Effector memory CD8-positive, alpha-beta T cell (primary cell): ENCODE measurements around the gene TEX35.

Source experiments
- ATAC-seq: fragments of 150-1000 bp; cut with Tn5 transposase; replicated peaks from 2 replicates; pipeline ENCODE4 v1.10.0; 2021; ENCODE audit warnings: mild to moderate bottlenecking, moderate library complexity
- DNase-seq, 3 experiments: peaks; one replicate each; pipeline ENCODE4 v3.0.0; 2021
- H3K27ac Mint-ChIP-seq, 2 donors: one replicate each; pipeline ENCODE4 v1.8.0; 2022; ENCODE audit warnings: mild to moderate bottlenecking in 2 of 2, mixed read lengths in 2 of 2, moderate library complexity in 2 of 2
- H3K27me3 Mint-ChIP-seq, 2 donors: one replicate each; pipeline ENCODE4 v1.8.0; 2022; ENCODE audit warnings: mixed read lengths in 2 of 2
- H3K36me3 Mint-ChIP-seq: one replicate; pipeline ENCODE4 v1.8.0; 2022; ENCODE audit warnings: mild to moderate bottlenecking, moderate library complexity, mixed read lengths; ENCODE audit not compliant: insufficient read depth
- H3K4me1 Mint-ChIP-seq, 2 donors: one replicate each; pipeline ENCODE4 v1.8.0; 2022; ENCODE audit warnings: low read depth in 2 of 2, mixed read lengths in 2 of 2
- H3K4me3 Mint-ChIP-seq, 2 donors: one replicate each; pipeline ENCODE4 v1.8.0; 2022; ENCODE audit warnings: mild to moderate bottlenecking in 2 of 2, mixed read lengths in 2 of 2, moderate library complexity in 2 of 2
- H3K9me3 Mint-ChIP-seq, 2 donors: one replicate each; pipeline ENCODE4 v1.8.0; 2022; ENCODE audit warnings: mixed read lengths in 2 of 2

Gene TEX35

GRCh38 chr1:178513278-178513983, 522 bp downstream of the TEX35 start:
- Mint-ChIP-seq H3K36me3 (no peaks in the 10 kb centered on the region), H3K4me3 (no peak overlapping the region), H3K4me1 (no peaks in the 10 kb centered on the region), H3K27ac (no peak overlapping the region), H3K27me3 (peaks cover 15 to 30% of the 10 kb centered on the region in 2 donors), H3K9me3 (no peaks in the 10 kb centered on the region)
- ATAC-seq (no peak), DNase-seq (no peak)

- Mint-ChIP-seq H3K27ac (no peak overlapping the region), H3K4me1 (no peaks in the 10 kb centered on the region), H3K9me3 (no peaks in the 10 kb centered on the region), H3K4me3 (no peak overlapping the region), H3K36me3 (no peaks in the 10 kb centered on the region), H3K27me3 (peaks cover 15 to 30% of the 10 kb centered on the region in 2 donors)
- DNase-seq, result no peak
- no peak for ATAC-seq
These were observed 3.2 kb downstream of the TEX35 start for GRCh38 chr1:178516110-178516509.

- H3K27me3 Mint-ChIP-seq, result peaks cover 6 to 7% of the 10 kb centered on the region in 2 donors
- no peaks in the 10 kb centered on the region for H3K9me3 Mint-ChIP-seq
These were observed 6.0 kb downstream of the TEX35 start for GRCh38 chr1:178518894-178519293.

GRCh38 chr1:178520803-178521202, 7.9 kb downstream of the TEX35 start:
- H3K36me3 Mint-ChIP-seq, result no peaks in the 10 kb centered on the region
- no peak overlapping the region for H3K4me3 Mint-ChIP-seq
- H3K27me3 Mint-ChIP-seq, result peaks cover 0 to 2% of the 10 kb centered on the region in 2 donors
- no peaks in the 10 kb centered on the region for H3K4me1 Mint-ChIP-seq
- DNase-seq (no peak), ATAC-seq (no peak)
- no peaks in the 10 kb centered on the region for H3K9me3 Mint-ChIP-seq
- no peak overlapping the region for H3K27ac Mint-ChIP-seq

More at GRCh38 chr1:178518894-178519293, 6.0 kb downstream of the TEX35 start:
- DNase-seq (no peak), ATAC-seq (no peak)
- Mint-ChIP-seq H3K27ac (no peak overlapping the region), H3K4me1 (no peaks in the 10 kb centered on the region), H3K4me3 (no peak overlapping the region), H3K36me3 (no peaks in the 10 kb centered on the region)

- H3K9me3 Mint-ChIP-seq, result no peaks in the 10 kb centered on the region
- H3K4me1 Mint-ChIP-seq, result no peaks in the 10 kb centered on the region
- ATAC-seq (no peak), DNase-seq (no peak)
- H3K4me3 Mint-ChIP-seq, result no peak overlapping the region
- no peak overlapping the region for H3K27ac Mint-ChIP-seq
- H3K27me3 Mint-ChIP-seq, result no peaks in the 10 kb centered on the region
- no peaks in the 10 kb centered on the region for H3K36me3 Mint-ChIP-seq
These were observed 8.3 kb downstream of the TEX35 start for GRCh38 chr1:178521241-178521640.

- Mint-ChIP-seq H3K36me3 (no peaks in the 10 kb centered on the region), H3K9me3 (no peaks in the 10 kb centered on the region)
- ATAC-seq, result no peak
These were observed 14.2 kb downstream of the TEX35 start for GRCh38 chr1:178527117-178527516.

GRCh38 chr1:178528228-178528952, 15.5 kb downstream of the TEX35 start:
- Mint-ChIP-seq H3K27ac (no peak overlapping the region), H3K36me3 (peaks cover 2% of the 10 kb centered on the region), H3K27me3 (peaks cover 0 to 17% of the 10 kb centered on the region in 2 donors), H3K9me3 (no peaks in the 10 kb centered on the region), H3K4me1 (peaks cover 3 to 4% of the 10 kb centered on the region in 2 donors), H3K4me3 (no peak overlapping the region)
- DNase-seq, result no peak
- ATAC-seq, result no peak

More at GRCh38 chr1:178527117-178527516, 14.2 kb downstream of the TEX35 start:
- H3K27me3 Mint-ChIP-seq, result peaks cover 0 to 17% of the 10 kb centered on the region in 2 donors
- no peak overlapping the region for H3K27ac Mint-ChIP-seq
- H3K4me3 Mint-ChIP-seq, result no peak overlapping the region
- peaks cover 0 to under 1% of the 10 kb centered on the region in 2 donors for H3K4me1 Mint-ChIP-seq
- DNase-seq, result no peak

- Mint-ChIP-seq H3K4me1 (peaks cover 3 to 4% of the 10 kb centered on the region in 2 donors), H3K27me3 (peaks cover 0 to 17% of the 10 kb centered on the region in 2 donors), H3K36me3 (peaks cover 2% of the 10 kb centered on the region), H3K9me3 (no peaks in the 10 kb centered on the region), H3K4me3 (no peak overlapping the region), H3K27ac (no peak overlapping the region)
- no peak for DNase-seq
- no peak for ATAC-seq
These were observed 16.0 kb downstream of the TEX35 start for GRCh38 chr1:178528953-178529335.

- Mint-ChIP-seq H3K27ac (no peak overlapping the region), H3K4me1 (peaks cover 3 to 4% of the 10 kb centered on the region in 2 donors), H3K36me3 (peaks cover 2% of the 10 kb centered on the region), H3K4me3 (no peak overlapping the region), H3K9me3 (no peaks in the 10 kb centered on the region), H3K27me3 (peaks cover 0 to 17% of the 10 kb centered on the region in 2 donors)
- ATAC-seq, result no peak
- no peak for DNase-seq
These were observed 16.6 kb downstream of the TEX35 start for GRCh38 chr1:178529364-178530036.

- no peak for ATAC-seq
- Mint-ChIP-seq H3K4me1 (peaks cover 3 to 4% of the 10 kb centered on the region in 2 donors), H3K36me3 (peaks cover 2% of the 10 kb centered on the region), H3K4me3 (no peak overlapping the region), H3K27ac (no peak overlapping the region), H3K9me3 (no peaks in the 10 kb centered on the region), H3K27me3 (peaks cover 0 to 17% of the 10 kb centered on the region in 2 donors)
- DNase-seq, result no peak
These were observed 17.1 kb downstream of the TEX35 start for GRCh38 chr1:178530037-178530402.

- DNase-seq (no peak), ATAC-seq (no peak)
- Mint-ChIP-seq H3K4me3 (no peak overlapping the region), H3K27me3 (peaks cover 0 to 17% of the 10 kb centered on the region in 2 donors), H3K36me3 (peaks cover 2% of the 10 kb centered on the region), H3K9me3 (no peaks in the 10 kb centered on the region), H3K4me1 (peaks cover 3 to 4% of the 10 kb centered on the region in 2 donors), H3K27ac (no peak overlapping the region)
These were observed 17.6 kb downstream of the TEX35 start for GRCh38 chr1:178530502-178530901.

- Mint-ChIP-seq H3K9me3 (no peaks in the 10 kb centered on the region), H3K4me3 (no peak overlapping the region), H3K27me3 (peaks cover 0 to 17% of the 10 kb centered on the region in 2 donors), H3K27ac (no peak overlapping the region), H3K4me1 (peaks cover 3 to 4% of the 10 kb centered on the region in 2 donors), H3K36me3 (peaks cover 2% of the 10 kb centered on the region)
- DNase-seq (no peak), ATAC-seq (peak; percentile 8)
These were observed 19.0 kb downstream of the TEX35 start for GRCh38 chr1:178531887-178532286.

- no peak overlapping the region for H3K4me3 Mint-ChIP-seq
- H3K4me1 Mint-ChIP-seq, result peaks cover 3 to 4% of the 10 kb centered on the region in 2 donors
- H3K27ac Mint-ChIP-seq, result no peak overlapping the region
- peaks cover 0 to 13% of the 10 kb centered on the region in 2 donors for H3K27me3 Mint-ChIP-seq
- ATAC-seq, result peak; percentile 87
- peak; percentile 59 to 64 (median 62) for DNase-seq
- no peaks in the 10 kb centered on the region for H3K9me3 Mint-ChIP-seq
- peaks cover 2% of the 10 kb centered on the region for H3K36me3 Mint-ChIP-seq
These were observed 19.5 kb downstream of the TEX35 start for GRCh38 chr1:178532392-178532791.
